GM23338 (cell line): ENCODE measurements around the gene YIPF6. TPM values are rescaled to one million over a fixed set of nuclear protein-coding genes. Genes with fewer than 3 reads are reported as not detected.

Source experiments
- ATAC-seq: fragments of 200-7000 bp; cut with Tn5 transposase; 3 replicates; pipeline ENCODE4 v1.9.1; 2020
- DNase-seq: peaks from one replicate; pipeline ENCODE4 v3.0.0-alpha.2; 2015; ENCODE audit warnings: low spot score
- H2AFZ ChIP-seq: fragments of 200-600 bp; sonication (generic); 2 replicates; pipeline ENCODE4 v1.8.0; 2016; ENCODE audit warnings: antibody characterized with exemption, mild to moderate bottlenecking, moderate library complexity
- H3F3A ChIP-seq: fragments of 200-600 bp; sonication (generic); replicated peaks from 2 replicates; pipeline ENCODE4 v1.8.0; 2017; ENCODE audit warnings: antibody characterized with exemption, mixed run types, low read depth
- H3K27ac ChIP-seq: fragments of 200-600 bp; sonication (generic); 2 replicates; pipeline ENCODE4 v1.6.1; 2016; ENCODE audit warnings: low read depth
- H3K27me3 ChIP-seq: fragments of 200-600 bp; sonication (generic); 2 replicates; pipeline ENCODE4 v1.8.0; 2016; ENCODE audit warnings: mild to moderate bottlenecking, mixed run types, moderate library complexity; ENCODE audit not compliant: insufficient read depth
- H3K36me3 ChIP-seq: fragments of 200-600 bp; sonication (generic); 2 replicates; pipeline ENCODE4 v1.8.0; 2016; ENCODE audit warnings: mild to moderate bottlenecking; ENCODE audit not compliant: insufficient read depth
- H3K4me1 ChIP-seq: fragments of 200-600 bp; sonication (generic); 2 replicates; pipeline ENCODE4 v1.8.0; 2016; ENCODE audit warnings: mild to moderate bottlenecking, moderate library complexity; ENCODE audit not compliant: insufficient read depth
- H3K4me2 ChIP-seq: fragments of 200-600 bp; sonication (generic); 2 replicates; pipeline ENCODE4 v1.7.1; 2017; ENCODE audit warnings: mixed run types
- H3K4me3 ChIP-seq: fragments of 200-600 bp; sonication (generic); 2 replicates; pipeline ENCODE4 v1.6.1; 2016; ENCODE audit warnings: mixed run types
- H3K79me2 ChIP-seq: fragments of 200-600 bp; sonication (generic); replicated peaks from 2 replicates; pipeline ENCODE4 v1.8.0; 2017; ENCODE audit warnings: mild to moderate bottlenecking; ENCODE audit not compliant: insufficient read depth
- H3K9me2 ChIP-seq: fragments of 200-600 bp; sonication (generic); 2 replicates; pipeline ENCODE4 v1.8.0; 2017; ENCODE audit not compliant: insufficient read depth
- H4K20me1 ChIP-seq: fragments of 200-600 bp; sonication (generic); replicated peaks from 2 replicates; pipeline ENCODE4 v1.8.0; 2017; ENCODE audit warnings: mild to moderate bottlenecking; ENCODE audit not compliant: insufficient read depth
- H3K27ac Mint-ChIP-seq: 2 replicates; pipeline ENCODE4 v1.8.0; 2020; ENCODE audit warnings: inconsistent platforms, mild to moderate bottlenecking, moderate library complexity, mixed read lengths
- H3K27me3 Mint-ChIP-seq: 3 replicates; pipeline ENCODE4 v1.8.0; 2022; ENCODE audit warnings: low read depth, mild to moderate bottlenecking, moderate library complexity, mixed read lengths, inconsistent platforms; ENCODE audit not compliant: insufficient read depth, poor library complexity
- H3K36me3 Mint-ChIP-seq: 3 replicates; pipeline ENCODE4 v1.8.0; 2021; ENCODE audit warnings: low read depth, mild to moderate bottlenecking, inconsistent platforms, moderate library complexity, mixed read lengths
- H3K4me1 Mint-ChIP-seq: 3 replicates; pipeline ENCODE4 v1.8.0; 2020; ENCODE audit warnings: mild to moderate bottlenecking, inconsistent platforms, mixed read lengths
- H3K4me3 Mint-ChIP-seq: 3 replicates; pipeline ENCODE4 v1.8.0; 2021; ENCODE audit warnings: moderate library complexity, mild to moderate bottlenecking, inconsistent platforms, mixed read lengths
- H3K9me3 Mint-ChIP-seq: 3 replicates; pipeline ENCODE4 v1.8.0; 2020; ENCODE audit warnings: moderate library complexity, mild to moderate bottlenecking, inconsistent platforms, mixed read lengths
- CREB1 ChIP-seq: fragments of 250-450 bp; sonication (Bioruptor Pico); IDR thresholded peaks from 2 replicates; pipeline ENCODE4 v1.5.0; 2020; ENCODE audit warnings: low read depth, mild to moderate bottlenecking, moderate library complexity
- CTCF ChIP-seq, 2 experiments: fragments of 200-600 bp in 1 of 2; sonication (generic) in 1 of 2; conservative IDR thresholded peaks; 2 replicates each; pipeline versions ENCODE4 v1.5.1 to v1.6.1; 2016 to 2017; ENCODE audit warnings: antibody characterized with exemption in 2 of 2, low read depth in 2 of 2, mild to moderate bottlenecking in 2 of 2, moderate library complexity in 1 of 2
- ETS1 ChIP-seq: IDR thresholded peaks from 2 replicates; pipeline ENCODE4 v1.6.1; 2016; ENCODE audit warnings: antibody characterized with exemption
- EZH2 ChIP-seq: fragments of 200-600 bp; sonication (generic); IDR thresholded peaks from one replicate; pipeline ENCODE4 v1.8.0; 2017; ENCODE audit warnings: antibody characterized with exemption, mild to moderate bottlenecking, low read depth; ENCODE audit not compliant: unreplicated experiment
- EZH2phosphoT487 ChIP-seq: fragments of 200-600 bp; sonication (generic); IDR thresholded peaks from one replicate; pipeline ENCODE4 v1.8.1; 2018; ENCODE audit warnings: antibody characterized with exemption; ENCODE audit not compliant: unreplicated experiment
- JUNB ChIP-seq: IDR thresholded peaks from one replicate; pipeline ENCODE4 v1.6.1; 2016; ENCODE audit warnings: antibody characterized with exemption; ENCODE audit not compliant: unreplicated experiment
- NANOG ChIP-seq: IDR thresholded peaks from 2 replicates; pipeline ENCODE4 v1.6.1; 2016; ENCODE audit warnings: antibody characterized with exemption, borderline replicate concordance
- POLR2AphosphoS5 ChIP-seq: IDR thresholded peaks from 2 replicates; pipeline ENCODE4 v1.6.1; 2016; ENCODE audit warnings: antibody characterized with exemption, low read depth
- REST ChIP-seq: IDR thresholded peaks from one replicate; pipeline ENCODE4 v1.6.1; 2018; ENCODE audit warnings: antibody characterized with exemption; ENCODE audit not compliant: unreplicated experiment
- STAT1 ChIP-seq: IDR thresholded peaks from one replicate; pipeline ENCODE4 v1.6.1; 2016; ENCODE audit warnings: antibody characterized with exemption; ENCODE audit not compliant: unreplicated experiment
- ZNF114 ChIP-seq: fragments of 250-450 bp; sonication (Bioruptor Pico); IDR thresholded peaks from 2 replicates; pipeline ENCODE4 v1.5.0; 2020; ENCODE audit warnings: mild to moderate bottlenecking, moderate library complexity
- ZNF331 ChIP-seq: fragments of 250-450 bp; sonication (Bioruptor Pico); IDR thresholded peaks from 2 replicates; pipeline ENCODE4 v1.5.0; 2020; ENCODE audit warnings: low read depth, mild to moderate bottlenecking, moderate library complexity
- ZNF462 ChIP-seq: fragments of 250-450 bp; sonication (Bioruptor Pico); IDR thresholded peaks from 2 replicates; pipeline ENCODE4 v1.5.0; 2020; ENCODE audit warnings: mild to moderate bottlenecking, moderate library complexity
- polyA plus RNA-seq: library from polyadenylated mRNA; unstranded; fragments of >200 nt; fragmentation: Nextera tagmentation; extraction: Ambion mirVana; gene quantifications from 2 replicates; pipeline ENCODE4 v1.2.1, GENCODE V29; 2016
- total RNA-seq: library from RNA; depleted of rRNA; stranded (reverse); fragments of >200 nt; shearing (Covaris generic); gene quantifications from 2 replicates; pipeline ENCODE4 v1.2.3, GENCODE V29; 2014

Gene YIPF6
- total and polyA plus RNA-seq, 2 experiments from 2014 or later, result 37.1 to 40.5 TPM

GRCh38 chrX:68574240-68574639 lies 75.4 kb downstream of the YIPF6 start:
- H4K20me1 ChIP-seq, result no peaks in the 10 kb centered on the region
- no peaks in the 10 kb centered on the region for H3K4me1 ChIP-seq
- H3K27me3 ChIP-seq, result no peaks in the 10 kb centered on the region
- Mint-ChIP-seq H3K27ac (no peak overlapping the region), H3K36me3 (no peaks in the 10 kb centered on the region), H3K27me3 (peaks cover 4% of the 10 kb centered on the region), H3K4me1 (no peaks in the 10 kb centered on the region), H3K9me3 (peaks cover 3% of the 10 kb centered on the region; the same call in 1 of the 3 replicates), H3K4me3 (no peak overlapping the region)
- H3K4me3 ChIP-seq, result no peak overlapping the region
- no peak overlapping the region for H2AFZ ChIP-seq
- no peak for TF ChIP-seq REST
- TF ChIP-seq ZNF331 (CRISPR knock-in tag), result no peak
- no peak for TF ChIP-seq EZH2
- no peak for TF ChIP-seq CTCF (conservative IDR thresholded peaks at IDR 0.05; ENCODE audit: low read depth in 2 of 2)
- TF ChIP-seq STAT1, result no peak
- TF ChIP-seq NANOG, result no peak
- TF ChIP-seq CREB1 (CRISPR knock-in tag), result no peak
- no peak for TF ChIP-seq ZNF114 (CRISPR knock-in tag)
- no peak for TF ChIP-seq JUNB
- no peak for TF ChIP-seq POLR2AphosphoS5
- TF ChIP-seq EZH2phosphoT487, result no peak
- no peak for TF ChIP-seq ZNF462
- no peak for TF ChIP-seq ETS1
- H3K79me2 ChIP-seq, result no peaks in the 10 kb centered on the region
- no peaks in the 10 kb centered on the region for H3K36me3 ChIP-seq
- no peaks in the 10 kb centered on the region for H3F3A ChIP-seq
- ATAC-seq (no peak), DNase-seq (no peak)
- no peaks in the 10 kb centered on the region for H3K9me2 ChIP-seq
- no peak overlapping the region for H3K4me2 ChIP-seq
- no peak overlapping the region for H3K27ac ChIP-seq
